SK-N-SH treated with all-trans-retinoic acid at 6 μM for 48 hours (cell line): ENCODE data around the gene KIAA1958.

Source experiments
- CSDC2 ChIP-seq: fragments of 250-450 bp; sonication (Bioruptor Pico); IDR thresholded peaks from 2 replicates; pipeline ENCODE4 v1.5.0; 2020; ENCODE audit warnings: mild to moderate bottlenecking, moderate library complexity
- GLIS3 ChIP-seq: fragments of 250-450 bp; sonication (Bioruptor Pico); IDR thresholded peaks from 2 replicates; pipeline ENCODE4 v1.5.0; 2020; ENCODE audit warnings: mild to moderate bottlenecking, moderate library complexity
- ISL1 ChIP-seq: fragments of 250-450 bp; sonication (Bioruptor Pico); IDR thresholded peaks from 2 replicates; pipeline ENCODE4 v2.1.2; 2022; ENCODE audit warnings: mild to moderate bottlenecking, moderate library complexity
- OSR1 ChIP-seq: fragments of 250-450 bp; sonication (Bioruptor Pico); IDR thresholded peaks from 2 replicates; pipeline ENCODE4 v1.8.0; 2022; ENCODE audit warnings: moderate library complexity, mild to moderate bottlenecking, inconsistent platforms
- PPARA ChIP-seq: fragments of 250-450 bp; sonication (Bioruptor Pico); IDR thresholded peaks from 2 replicates; pipeline ENCODE4 v1.5.0; 2020; ENCODE audit warnings: mild to moderate bottlenecking, borderline replicate concordance
- ZC3H10 ChIP-seq: fragments of 250-450 bp; sonication (Bioruptor Pico); IDR thresholded peaks from 2 replicates; pipeline ENCODE4 v1.5.1; 2021; ENCODE audit warnings: mild to moderate bottlenecking, moderate library complexity
- TF ChIP-seq, protein P1 (sequence below): fragments of 250-450 bp; sonication (Bioruptor Pico); IDR thresholded peaks from 2 replicates; pipeline ENCODE4 v1.5.1; 2020; ENCODE audit warnings: low read depth, mild to moderate bottlenecking, moderate library complexity

DNA sequence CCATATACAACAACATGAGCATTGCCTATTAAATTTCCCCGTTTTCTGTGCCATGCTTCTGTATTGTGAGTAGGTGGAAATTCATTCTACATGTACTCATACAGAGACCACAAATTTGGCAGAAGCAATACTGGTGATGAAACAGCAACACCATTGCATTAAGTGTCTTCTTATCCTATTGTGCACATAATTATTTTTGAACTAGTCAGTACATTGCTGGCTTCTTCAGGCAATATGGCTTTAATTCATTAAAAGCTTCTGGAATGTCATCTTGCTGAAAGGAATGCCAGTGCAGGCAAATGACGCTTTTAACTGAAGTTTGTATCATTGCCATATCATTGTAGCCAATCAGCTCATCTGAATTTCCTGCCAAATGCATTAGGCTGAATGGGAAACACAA is 82.6 kb downstream of the KIAA1958 start:
- TF ChIP-seq ISL1 (peak; percentile 96), OSR1 (no peak), PPARA (CRISPR knock-in tag) (no peak), CSDC2 (CRISPR knock-in tag) (no peak), ZC3H10 (CRISPR knock-in tag) (no peak), GLIS3 (CRISPR knock-in tag) (no peak)
- TF ChIP-seq, protein P1, sequence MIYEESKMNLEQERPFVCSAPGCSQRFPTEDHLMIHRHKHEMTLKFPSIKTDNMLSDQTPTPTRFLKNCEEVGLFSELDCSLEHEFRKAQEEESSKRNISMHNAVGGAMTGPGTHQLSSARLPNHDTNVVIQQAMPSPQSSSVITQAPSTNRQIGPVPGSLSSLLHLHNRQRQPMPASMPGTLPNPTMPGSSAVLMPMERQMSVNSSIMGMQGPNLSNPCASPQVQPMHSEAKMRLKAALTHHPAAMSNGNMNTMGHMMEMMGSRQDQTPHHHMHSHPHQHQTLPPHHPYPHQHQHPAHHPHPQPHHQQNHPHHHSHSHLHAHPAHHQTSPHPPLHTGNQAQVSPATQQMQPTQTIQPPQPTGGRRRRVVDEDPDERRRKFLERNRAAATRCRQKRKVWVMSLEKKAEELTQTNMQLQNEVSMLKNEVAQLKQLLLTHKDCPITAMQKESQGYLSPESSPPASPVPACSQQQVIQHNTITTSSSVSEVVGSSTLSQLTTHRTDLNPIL (CRISPR knock-in tag) = no peak
